Mesenteric fat pad (tissue), 1 donor: ENCODE results near the gene H6PD. TPM values are rescaled to one million over a fixed set of nuclear protein-coding genes. Genes with fewer than 3 reads are reported as not detected.

Experiments
- DNase-seq: peaks from one replicate; pipeline ENCODE4 v3.0.0-alpha.2; 2020; ENCODE audit warnings: low spot score
- long read RNA-seq: library from polyadenylated mRNA; unstranded; transcript quantifications from one replicate; pipeline ENCODE4 v2.0.0, GENCODE V29; 2020
- total RNA-seq: library from RNA; stranded (reverse); fragmentation: NEBNext Ultra II Directional; extraction: Animal tissue kit (Norgen Biotek cat#: 25700); gene quantifications from one replicate; pipeline ENCODE4 v1.2.1, GENCODE V29; 2021
- donor health status: DM: yes; HTN: yes; CAD: no.

The H6PD gene, protein sequence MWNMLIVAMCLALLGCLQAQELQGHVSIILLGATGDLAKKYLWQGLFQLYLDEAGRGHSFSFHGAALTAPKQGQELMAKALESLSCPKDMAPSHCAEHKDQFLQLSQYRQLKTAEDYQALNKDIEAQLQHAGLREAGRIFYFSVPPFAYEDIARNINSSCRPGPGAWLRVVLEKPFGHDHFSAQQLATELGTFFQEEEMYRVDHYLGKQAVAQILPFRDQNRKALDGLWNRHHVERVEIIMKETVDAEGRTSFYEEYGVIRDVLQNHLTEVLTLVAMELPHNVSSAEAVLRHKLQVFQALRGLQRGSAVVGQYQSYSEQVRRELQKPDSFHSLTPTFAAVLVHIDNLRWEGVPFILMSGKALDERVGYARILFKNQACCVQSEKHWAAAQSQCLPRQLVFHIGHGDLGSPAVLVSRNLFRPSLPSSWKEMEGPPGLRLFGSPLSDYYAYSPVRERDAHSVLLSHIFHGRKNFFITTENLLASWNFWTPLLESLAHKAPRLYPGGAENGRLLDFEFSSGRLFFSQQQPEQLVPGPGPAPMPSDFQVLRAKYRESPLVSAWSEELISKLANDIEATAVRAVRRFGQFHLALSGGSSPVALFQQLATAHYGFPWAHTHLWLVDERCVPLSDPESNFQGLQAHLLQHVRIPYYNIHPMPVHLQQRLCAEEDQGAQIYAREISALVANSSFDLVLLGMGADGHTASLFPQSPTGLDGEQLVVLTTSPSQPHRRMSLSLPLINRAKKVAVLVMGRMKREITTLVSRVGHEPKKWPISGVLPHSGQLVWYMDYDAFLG
- 77.6 TPM for total RNA-seq
- long read RNA-seq, partial matches to known transcripts = 3 of 106 reads
- long read RNA-seq, other reads (novel, unspliced or antisense) = 103 of 106 reads

DNA sequence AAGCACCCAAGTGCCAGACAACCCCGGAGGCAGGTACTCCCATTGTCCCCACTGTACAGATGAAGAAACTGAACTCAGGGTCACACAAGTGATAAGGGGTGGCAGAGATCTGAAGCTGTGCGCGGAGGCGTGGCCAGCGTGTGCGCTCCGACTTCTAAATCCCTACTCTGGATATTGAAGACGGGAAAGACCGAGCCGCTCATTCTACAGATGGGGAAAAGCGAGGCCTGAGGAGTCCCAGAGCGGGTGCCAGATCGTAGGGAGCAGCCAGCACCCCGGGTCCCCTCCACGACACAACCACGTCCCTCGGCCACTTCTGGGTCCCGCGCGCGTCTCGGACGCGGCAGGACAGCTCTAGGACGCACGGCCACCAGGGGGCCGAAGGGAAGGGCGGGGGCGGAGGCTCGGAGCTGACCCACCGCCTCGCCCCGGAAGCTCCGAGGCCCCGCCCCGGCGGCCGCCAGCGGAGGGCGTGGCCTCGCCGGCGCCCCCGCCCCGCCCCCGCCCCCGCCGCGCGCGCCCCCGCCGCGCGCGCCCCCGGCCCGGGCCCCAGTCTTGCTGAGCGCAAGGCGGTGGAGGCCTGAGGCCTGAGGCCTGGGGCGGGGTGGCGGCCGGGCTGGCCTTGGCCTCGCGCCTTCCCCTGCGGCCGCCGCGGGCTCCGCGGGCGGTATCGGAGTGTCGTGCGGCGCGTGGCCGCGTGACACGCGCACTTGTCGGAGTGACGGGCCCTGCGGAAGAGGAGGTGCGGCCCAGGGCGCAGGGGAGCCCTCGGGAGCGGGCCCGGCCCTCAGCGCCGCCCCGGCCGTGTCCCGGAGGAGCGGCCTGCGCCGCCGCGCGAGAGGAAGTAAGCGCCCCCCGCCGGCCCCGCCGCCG, at the start of gene H6PD:
H6PD (plus strand) TSS at position 552 of the 873 bp plus-strand sequence. CDS start 10,161 bp downstream, outside the sequence.
- DNase-seq = peak; percentile 95

DNA sequence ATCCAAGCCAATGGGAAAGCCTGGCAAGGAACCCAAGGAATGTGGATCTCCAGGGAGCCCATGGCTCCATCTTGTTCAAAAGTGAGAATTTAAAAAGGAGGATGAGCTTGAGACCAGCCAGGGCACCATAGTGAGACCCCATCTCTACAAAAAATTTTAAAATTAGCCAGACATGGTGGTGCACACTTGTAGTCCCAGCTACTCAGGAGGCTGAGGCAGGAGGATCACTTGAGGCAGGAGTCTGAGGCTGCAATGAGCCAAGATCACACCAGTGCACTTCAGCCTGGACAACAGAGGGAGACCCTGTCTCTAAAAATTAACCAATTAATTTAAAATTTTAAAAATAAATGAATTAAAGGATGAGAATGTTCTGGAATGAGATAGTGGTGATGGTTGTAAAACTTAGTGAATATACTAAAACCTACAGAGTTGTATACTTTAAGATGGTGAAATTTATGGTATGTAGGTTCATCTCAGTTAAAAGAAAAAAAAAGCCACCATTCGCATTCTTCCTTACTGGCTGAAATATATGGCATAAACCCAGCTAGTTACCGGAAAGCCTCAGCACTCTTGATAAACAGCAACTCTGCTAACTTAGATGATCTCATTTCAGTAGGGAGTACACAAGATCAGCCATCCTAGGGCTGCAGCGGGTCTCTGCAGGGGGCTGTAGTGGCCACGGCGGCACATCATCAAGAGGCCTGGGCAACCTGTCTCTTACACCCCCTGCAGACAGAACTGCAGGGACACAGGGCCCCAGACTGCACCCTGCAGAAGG, 48.3 kb upstream of the H6PD start:
- DNase-seq = no peak

DNA sequence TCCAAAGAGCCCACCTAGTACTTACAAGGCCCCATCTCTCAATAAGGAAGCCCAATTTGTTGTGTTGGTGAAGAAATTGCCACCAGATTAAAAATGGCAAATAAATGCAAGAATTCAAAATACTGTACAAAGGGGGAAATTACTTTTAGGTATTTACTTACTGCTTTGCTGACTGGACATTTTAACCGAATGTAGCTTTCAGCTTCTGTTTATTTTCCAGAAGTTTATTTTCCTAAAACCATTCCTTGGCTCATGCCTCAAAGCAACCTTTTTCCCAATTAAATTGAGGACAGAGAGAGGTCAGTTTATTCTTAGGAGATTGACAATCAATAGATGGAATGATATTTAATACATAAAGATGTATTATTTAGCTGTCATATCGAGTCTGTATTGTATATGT, 47.6 kb upstream of the H6PD start:
- DNase-seq = no peak

DNA sequence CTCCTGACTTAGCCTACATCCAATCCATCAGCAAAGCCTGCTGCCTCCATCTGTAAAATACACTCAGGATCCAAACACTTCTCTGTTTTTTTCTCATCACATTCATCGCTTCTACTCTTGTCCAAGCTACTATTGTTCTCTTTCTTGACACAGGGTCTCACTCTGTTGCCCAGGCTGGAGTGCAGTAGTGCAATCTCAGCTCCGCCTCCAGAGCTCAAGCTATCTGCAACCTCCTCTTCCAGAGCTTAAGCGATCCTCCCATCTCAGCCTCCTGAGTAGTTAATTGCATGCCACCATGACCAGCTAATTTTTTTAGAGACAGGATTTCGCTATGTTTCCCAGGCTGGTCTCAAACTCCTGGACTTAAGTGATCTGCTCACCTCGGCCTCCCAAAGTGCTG, 44.3 kb upstream of the H6PD start:
- DNase-seq = no peak

DNA sequence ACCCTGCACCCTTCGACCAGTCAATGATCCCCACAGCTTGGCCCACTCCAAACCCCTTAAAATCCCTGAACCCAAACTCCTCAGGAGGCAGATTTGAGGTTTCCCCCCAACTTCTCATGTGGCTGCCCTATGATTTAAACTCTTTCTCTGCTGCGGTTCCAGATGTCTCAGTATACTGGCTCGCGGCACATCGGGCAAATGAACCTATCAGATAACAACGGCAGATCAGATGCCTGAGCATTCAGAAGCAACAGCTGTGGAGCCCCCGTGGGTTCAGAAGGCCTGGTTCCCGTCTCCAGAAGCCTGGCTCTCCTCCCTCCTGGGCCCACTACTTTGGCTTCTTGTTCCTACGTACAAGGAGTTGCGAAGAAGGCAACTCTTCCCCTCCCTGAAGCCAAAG, 43.3 kb upstream of the H6PD start:
- no peak for DNase-seq

DNA sequence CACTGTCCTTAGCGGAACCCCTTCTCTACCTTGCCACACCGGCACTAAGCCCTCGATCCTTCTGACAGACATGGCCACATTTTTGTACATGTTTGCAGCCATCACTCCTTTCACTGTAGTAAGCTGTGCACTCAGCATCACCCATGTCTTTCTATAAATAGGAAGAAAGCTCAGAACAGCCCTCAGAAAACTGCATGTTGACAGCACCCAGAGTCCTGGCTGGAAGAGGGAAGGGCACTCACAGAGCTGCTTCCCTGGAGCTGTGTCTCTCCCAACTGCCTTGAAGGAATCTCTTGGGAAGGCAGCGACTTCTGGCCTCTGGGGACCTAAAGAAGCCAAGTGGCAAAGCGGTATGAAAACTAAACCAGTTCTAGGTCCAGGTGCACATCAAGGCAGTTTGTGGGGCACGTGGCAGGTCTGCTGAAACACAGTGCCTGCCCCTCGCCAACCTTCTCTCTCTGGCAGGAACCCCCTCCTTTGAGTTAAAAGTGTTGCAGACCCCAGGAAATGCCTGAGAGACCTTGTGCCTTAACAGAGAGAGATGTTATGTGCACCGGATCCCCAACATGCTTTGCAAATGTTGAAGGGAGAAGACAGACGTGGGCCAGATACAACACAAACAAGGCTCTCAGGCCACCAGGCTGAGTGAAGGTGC, 41.9 kb upstream of the H6PD start:
- DNase-seq = no peak

DNA sequence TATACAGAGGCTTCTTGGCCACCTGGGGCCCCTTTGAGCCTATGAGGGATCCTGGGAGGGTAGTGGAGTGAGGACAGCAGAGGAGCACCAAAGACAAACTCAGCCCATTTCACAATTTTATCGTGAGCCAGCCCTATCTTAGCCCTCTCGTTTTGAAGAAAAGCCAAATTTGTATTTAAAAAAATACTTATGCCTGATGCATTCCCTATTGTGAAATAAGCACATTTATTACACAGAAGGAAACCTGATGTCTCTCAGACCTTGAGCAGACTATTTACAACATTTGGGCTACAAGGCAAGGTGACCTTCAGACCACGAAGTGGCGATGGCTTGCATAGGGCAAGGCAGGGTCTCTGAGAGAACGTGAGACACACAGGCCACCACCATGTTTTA, 41.3 kb upstream of the H6PD start:
- no peak for DNase-seq

DNA sequence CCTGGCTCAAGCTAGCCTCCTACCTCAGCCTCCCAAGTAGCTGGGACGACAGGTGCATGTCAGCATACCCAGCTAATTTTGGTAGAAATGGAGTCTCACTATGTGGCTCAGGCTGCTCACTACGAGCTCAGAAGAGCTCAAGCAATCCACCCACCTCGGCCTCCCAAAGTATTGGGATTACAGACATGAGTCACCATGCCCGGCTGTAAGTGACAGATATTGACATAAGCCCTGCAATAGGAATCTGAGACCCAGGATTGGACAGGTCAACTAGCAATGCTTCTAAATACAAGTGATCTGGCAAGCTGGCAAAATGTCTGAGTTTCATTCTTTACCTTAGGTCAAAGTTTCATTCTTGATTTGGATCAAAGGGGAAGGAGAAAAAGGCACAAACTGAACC, 40.5 kb upstream of the H6PD start:
- DNase-seq = no peak

DNA sequence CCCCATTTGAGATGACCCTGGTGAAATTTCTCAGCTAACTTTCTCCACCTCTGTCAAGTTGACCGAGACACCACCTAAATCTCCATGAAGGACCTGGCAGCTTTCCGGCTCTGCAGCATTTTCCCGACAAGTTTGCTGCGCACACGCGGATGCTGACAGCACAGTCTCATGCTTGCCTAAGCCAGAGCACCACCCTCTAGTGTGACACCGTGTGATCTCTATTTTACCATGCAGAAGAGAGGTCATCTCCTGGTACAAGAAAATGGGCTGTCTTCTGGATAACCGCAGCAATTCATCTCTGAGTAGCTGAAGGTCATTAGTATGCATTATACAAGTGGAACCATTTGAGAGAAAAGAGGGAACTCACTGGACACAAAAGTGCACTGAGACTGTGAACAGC, 38.9 kb upstream of the H6PD start:
- DNase-seq = no peak

DNA sequence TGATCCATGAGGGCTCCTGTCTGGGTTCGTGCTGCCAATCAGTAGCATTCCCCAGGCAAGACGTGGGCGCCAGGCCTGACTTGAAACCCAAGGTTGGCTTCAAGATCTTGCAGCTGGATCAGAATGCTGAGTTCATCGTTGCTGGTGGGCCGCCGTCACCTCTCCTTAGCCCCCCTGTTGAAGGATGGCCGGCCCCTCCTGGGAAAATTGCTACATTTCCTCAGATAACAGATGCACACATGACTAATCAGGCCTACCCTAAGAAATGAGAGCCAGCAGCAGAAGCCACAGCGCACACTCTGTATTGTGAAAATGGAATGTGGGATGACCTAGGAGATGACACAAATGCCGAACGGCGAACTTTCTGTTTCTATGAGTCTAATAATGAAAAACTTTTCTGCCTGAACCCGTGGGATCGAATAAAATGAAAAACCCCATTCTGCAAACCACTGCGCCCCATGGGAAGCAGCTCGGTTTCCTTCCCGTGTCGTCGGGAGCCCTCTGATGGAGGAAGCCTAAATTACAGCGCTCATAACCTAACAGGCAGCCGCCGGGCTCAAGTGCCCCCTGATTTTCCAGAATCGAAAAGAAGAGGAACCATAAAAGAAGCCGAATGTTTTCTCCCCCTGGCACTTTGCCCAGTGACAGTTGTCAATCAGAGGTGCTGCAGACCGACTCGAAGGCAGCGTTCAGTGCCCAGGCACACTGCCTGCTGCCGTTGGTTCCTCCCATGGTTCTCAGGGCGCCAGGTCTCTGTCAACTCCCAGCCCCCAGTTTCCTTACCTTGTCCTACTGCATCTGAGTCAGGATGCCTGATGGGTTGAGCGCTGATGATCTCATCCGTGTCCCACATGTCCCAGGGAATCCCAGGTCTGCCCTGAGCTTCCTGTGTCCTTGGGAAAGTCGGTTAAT, 38.2 kb upstream of the H6PD start:
- DNase-seq = no peak

DNA sequence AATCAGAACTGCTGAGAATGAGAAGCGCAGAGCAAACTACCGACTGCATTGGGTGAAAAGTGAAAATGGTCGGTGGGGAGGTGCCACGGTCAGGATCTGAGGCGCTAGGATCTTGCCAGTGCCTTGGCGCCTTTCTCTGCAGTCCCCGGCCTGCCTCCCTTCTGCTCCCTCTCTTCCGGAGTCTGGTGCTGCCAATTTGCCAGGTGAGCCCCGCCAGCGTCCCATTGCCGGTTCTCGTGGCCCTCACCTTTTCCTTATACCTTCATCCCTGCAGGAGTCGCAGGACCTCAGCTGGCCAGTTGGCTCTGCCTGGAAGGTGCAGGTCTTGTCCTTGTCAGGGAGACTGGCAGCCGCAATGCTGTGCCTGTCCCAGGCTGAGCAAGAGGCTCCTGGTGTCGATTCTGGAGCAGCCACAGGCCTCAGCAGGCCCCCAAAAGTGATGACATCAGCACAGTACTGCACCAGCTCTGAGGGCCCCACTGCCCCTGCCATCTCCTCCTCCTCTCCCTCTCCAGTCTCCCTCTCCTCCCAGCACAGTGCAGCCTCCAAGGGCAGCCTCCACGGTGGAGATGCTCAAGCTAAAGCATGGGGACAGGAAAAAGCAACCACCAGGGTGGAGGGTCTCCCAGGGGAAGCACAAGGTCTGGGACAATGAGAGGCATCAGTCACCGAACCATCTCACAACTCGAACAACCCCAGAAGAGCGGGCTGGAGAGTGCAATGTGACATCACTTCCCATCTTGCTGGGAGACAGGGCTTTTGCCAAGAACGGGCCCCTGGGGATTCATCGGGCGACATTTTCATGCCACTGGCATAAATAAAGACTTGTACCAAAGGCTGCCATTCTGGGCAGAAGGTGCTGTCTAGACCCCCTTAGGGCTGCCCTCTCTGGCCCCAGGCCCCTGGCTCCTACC, 37.1 kb upstream of the H6PD start:
- DNase-seq = no peak

DNA sequence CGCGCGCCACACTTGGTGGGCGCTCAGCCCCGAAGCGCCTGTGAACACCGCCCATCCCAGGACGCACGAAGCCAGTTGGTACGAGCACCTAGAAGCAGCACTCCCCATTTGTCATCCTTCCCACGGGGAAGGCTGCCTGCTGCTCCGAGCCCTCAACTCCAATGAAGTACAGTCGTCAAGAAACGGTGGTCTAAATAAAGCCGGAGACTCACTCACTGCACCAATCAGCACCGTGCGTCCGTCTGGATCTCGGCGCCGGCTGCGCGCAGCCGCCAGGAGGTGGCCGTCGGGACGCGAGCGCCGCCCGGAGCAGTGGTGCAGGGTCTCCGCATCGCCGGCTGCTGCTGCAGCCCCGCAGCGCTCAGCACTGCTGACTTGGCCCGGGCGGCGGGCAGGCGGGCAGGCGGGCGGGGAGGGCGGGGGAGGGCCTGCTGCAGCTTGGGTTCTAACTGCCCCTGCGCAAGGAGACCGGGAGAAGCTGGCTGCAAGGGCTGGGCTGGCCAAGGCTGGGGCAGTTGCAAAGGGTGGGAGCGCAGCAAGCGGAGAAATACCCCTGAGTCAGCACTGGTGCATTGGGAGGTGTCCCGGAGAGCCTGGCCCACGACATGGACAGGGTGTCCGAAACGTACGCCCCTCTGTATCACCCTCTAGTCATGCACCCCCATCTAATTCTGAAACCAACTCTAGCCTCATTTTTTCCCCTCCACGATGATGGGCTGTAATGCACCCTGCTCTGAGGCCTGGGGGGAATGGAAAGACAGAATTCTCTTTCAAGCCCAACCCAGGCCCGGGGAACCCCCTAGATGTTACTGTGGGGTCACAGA, 35.8 kb upstream of the H6PD start:
- DNase-seq = no peak

DNA sequence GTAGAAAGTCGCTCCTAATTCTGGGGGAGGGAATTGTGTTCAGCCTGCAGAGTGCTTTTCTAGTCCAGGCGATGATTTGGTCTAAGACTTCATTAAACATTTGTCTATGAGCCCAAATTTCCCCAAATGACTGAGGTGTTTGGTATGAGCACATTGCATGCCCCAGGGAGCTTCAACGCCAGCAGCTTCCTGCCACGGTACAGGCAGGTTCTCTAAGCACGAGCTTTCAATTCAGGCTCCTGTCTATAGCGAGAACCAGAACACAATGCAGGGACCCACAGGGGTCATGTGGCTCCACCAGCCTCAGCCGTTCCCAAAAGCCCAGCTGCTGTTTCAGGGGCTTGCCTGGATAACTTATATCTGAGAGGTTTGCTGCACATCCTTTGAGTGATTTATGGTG, 34.1 kb upstream of the H6PD start:
- DNase-seq = no peak

DNA sequence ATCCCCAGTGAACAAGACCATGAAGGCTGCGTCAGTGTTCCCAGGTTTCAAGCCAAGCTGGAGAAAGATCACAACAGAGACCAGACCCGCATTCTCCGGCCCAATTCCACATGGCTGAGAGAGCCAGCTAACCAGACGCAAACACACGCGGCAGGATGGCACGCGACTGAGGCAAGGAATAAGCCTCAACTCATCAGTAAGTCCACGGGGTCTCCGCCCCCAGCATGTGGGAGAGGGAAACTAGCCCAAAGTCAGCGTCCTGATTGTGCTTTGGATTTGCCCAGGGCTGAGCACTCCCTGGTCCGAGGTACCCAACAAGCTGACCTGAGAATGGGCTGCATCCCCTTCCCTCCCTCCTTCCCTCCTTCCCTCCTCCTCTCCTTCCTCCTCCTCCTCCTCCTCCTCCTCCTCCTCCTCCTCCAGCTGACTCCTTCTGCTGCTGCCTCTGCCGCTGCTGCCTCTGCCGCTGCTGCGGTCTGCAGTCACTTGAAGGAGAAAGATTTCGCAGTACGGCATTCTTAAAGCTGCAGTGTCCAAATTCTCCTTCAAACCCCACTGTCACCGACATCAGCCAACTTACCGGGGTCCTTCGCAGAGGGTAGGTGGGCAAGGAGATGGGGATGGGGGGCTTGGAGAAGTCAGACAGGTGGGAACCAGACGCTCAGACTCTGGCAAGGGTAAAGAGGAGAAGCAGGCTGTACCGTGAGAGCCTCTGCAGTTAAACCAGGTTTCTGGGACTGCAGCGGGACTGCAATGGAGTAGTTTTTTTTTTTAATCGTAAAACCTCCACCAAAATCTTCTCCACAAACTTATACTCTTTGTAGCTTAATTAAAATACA, 33.0 kb upstream of the H6PD start:
- DNase-seq = no peak

DNA sequence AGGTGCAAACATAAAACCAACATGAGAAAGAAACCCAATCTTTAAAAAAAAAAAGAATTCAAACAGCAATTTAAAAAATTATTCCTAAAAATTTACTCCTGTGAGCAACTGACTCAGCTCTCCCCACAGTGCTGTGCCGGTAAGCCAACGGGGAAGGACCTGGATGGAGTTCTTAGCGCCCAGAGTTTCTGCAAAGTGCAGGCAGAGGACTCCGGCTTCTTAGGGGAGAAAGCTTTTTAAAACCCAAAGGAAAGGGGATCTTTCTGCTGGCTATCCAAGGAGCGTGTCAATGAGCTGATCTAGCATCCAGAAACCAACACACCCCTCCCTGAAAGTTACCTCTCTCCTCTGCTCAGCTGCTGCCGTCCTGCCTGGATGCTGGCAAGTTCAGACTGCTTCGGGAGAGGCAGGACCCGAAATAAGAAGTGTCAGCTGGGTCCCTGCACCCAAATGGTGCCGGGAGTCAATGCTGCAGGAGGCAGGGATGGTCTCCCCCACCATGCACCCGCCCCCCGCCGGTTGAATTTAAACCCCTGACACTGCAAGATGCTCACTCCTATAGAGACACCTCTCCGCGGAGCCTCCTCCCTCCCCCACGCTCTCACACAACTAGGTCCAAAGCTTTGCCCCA, 32.2 kb upstream of the H6PD start:
- DNase-seq = no peak

DNA sequence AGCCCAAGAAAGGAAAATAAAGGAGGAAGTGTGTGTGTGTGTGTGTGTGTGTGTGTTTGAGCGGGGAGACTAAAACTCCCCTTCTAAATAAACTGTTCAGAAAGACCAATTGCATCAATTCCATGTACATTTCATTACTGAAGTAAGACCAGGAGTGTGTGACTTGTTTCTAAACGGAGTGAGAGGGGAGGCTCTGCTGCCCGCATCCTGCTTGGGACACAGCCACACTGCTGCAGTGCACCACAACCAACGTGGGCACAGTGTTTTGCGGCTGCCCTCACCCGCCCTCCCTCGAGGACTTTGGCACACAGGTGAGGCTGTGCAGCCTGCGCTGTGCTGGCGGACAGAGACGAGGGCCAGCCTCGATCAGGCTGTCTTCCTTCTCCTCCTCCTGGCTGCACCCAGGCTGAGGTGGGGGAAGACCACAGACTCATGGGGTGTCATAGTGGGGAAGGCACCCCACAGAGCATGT, 31.0 kb upstream of the H6PD start:
- DNase-seq = no peak
